ENCODE data around the gene TP53TG5.

Gene TP53TG5

GRCh38 chr20:45378191-45378590 is at the start of gene TP53TG5:
Gene TP53TG5 (minus strand): TSS chr20:45378325. CDS start chr20:45378236, 89 bp downstream.
- DNase-seq (ENCODE audit: low read depth): no peak
- H3K4me3 ChIP-seq (ENCODE audit: control insufficient read depth, low read depth, low read length): no peak within 1 kb of the TSS
- TF ChIP-seq CTCF (conservative IDR thresholded peaks at IDR 0.05; ENCODE audit: control insufficient read depth, insufficient read depth, low read depth, low read length): no peak

- peak; percentile 22 for DNase-seq (ENCODE audit: low read depth)
- H3K4me3 ChIP-seq (ENCODE audit: control insufficient read depth, low read depth, low read length): no peak overlapping the region
- TF ChIP-seq CTCF (conservative IDR thresholded peaks at IDR 0.05; ENCODE audit: control insufficient read depth, insufficient read depth, low read depth, low read length): no peak
Measured at GRCh38 chr20:45427236-45428149, 49.4 kb upstream of the TP53TG5 start.

GRCh38 chr20:45426320-45427016 is 48.3 kb upstream of the TP53TG5 start:
- DNase-seq (ENCODE audit: low read depth): no peak

GRCh38 chr20:45425561-45425960 is 47.4 kb upstream of the TP53TG5 start:
- no peak for DNase-seq (ENCODE audit: low read depth)
- no peak overlapping the region for H3K4me3 ChIP-seq (ENCODE audit: control insufficient read depth, low read depth, low read length)
- no peak for TF ChIP-seq CTCF (conservative IDR thresholded peaks at IDR 0.05; ENCODE audit: control insufficient read depth, insufficient read depth, low read depth, low read length)

More at GRCh38 chr20:45426320-45427016, 48.3 kb upstream of the TP53TG5 start:
- TF ChIP-seq CTCF (conservative IDR thresholded peaks at IDR 0.05; ENCODE audit: control insufficient read depth, insufficient read depth, low read depth, low read length): no peak
- no peak overlapping the region for H3K4me3 ChIP-seq (ENCODE audit: control insufficient read depth, low read depth, low read length)

GRCh38 chr20:45423700-45424099 is 45.6 kb upstream of the TP53TG5 start:
- H3K4me3 ChIP-seq (ENCODE audit: control insufficient read depth, low read depth, low read length): no peak overlapping the region
- no peak for DNase-seq (ENCODE audit: low read depth)
- no peak for TF ChIP-seq CTCF (conservative IDR thresholded peaks at IDR 0.05; ENCODE audit: control insufficient read depth, insufficient read depth, low read depth, low read length)

- no peak for TF ChIP-seq CTCF (conservative IDR thresholded peaks at IDR 0.05; ENCODE audit: control insufficient read depth, insufficient read depth, low read depth, low read length)
- no peak for DNase-seq (ENCODE audit: low read depth)
- no peak overlapping the region for H3K4me3 ChIP-seq (ENCODE audit: control insufficient read depth, low read depth, low read length)
Measured at GRCh38 chr20:45420125-45420524, 42.0 kb upstream of the TP53TG5 start.

Data from fibroblast of mammary gland (primary cell).